ENCODE results near the gene NELL1. TPM values are rescaled to one million over a fixed set of nuclear protein-coding genes. Genes with fewer than 3 reads are reported as not detected.

The NELL1 gene
- total RNA-seq, 2 donors from 2014 or later: 0.09 to 0.11 TPM

- Histone ChIP-seq H3K4me1 (ENCODE audit: control insufficient read depth, insufficient read depth, low read length) (no peaks in the 10 kb centered on the region), H3K9ac (ENCODE audit: extremely low read depth, low read length, poor library complexity, severe bottlenecking) (no peak overlapping the region), H3K27me3 (ENCODE audit: control insufficient read depth, insufficient read depth, low read length, poor library complexity, severe bottlenecking) (peaks cover 97% of the 10 kb centered on the region), H3K36me3 (ENCODE audit: control insufficient read depth, insufficient read depth, low read length) (no peaks in the 10 kb centered on the region), H3K9me3 (ENCODE audit: control insufficient read depth, low read length) (no peaks in the 10 kb centered on the region), H3K27ac (ENCODE audit: low read depth, low read length) (no peak overlapping the region), H3K4me3 (ENCODE audit: low read length) (no peak overlapping the region)
- WGBS, 2 experiments (ENCODE audit: insufficient coverage in 1 of 2, insufficient read length in 1 of 2): 87 to 93% methylated on average over 2 to 4 of the region's 4 CpGs
- H3K4me1 Mint-ChIP-seq: peaks cover 6% of the 10 kb centered on the region
- no peak for DNase-seq
- no peaks in the 10 kb centered on the region for H3K9me3 Mint-ChIP-seq
- H3K27ac Mint-ChIP-seq: no peak overlapping the region
- H3K4me3 Mint-ChIP-seq: no peak overlapping the region
- H3K36me3 Mint-ChIP-seq (ENCODE audit: low read depth): no peaks in the 10 kb centered on the region
- no peak for TF ChIP-seq CTCF (conservative IDR thresholded peaks at IDR 0.05)
- peaks cover 95% of the 10 kb centered on the region for H3K27me3 Mint-ChIP-seq (ENCODE audit: insufficient read depth)
These were observed 12.5 kb upstream of the NELL1 start for GRCh38 chr11:20656901-20657300.

DNA sequence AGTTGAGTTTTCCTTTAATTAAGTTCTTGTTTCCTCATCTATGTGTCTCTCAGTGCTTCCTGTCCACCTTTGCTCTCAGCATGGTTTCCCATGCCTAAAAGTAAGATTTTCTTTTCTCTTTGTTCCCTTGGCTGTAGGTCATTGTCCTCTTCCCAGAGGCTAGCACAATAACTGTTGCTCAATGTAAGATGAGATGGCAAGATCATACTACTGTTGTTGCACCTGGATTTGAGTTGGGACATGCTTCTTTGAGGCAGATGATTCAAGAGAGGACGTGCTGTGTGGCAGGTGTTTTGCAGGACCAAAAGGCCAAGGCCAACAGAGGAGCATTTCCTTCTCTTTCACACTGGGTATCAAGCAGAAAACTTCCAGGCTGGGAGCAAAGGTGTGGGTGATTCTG lies 11.3 kb upstream of the NELL1 start:
- Histone ChIP-seq H3K9ac (ENCODE audit: extremely low read depth, low read length, poor library complexity, severe bottlenecking) (no peak overlapping the region), H3K27ac (ENCODE audit: low read depth, low read length) (no peak overlapping the region), H3K9me3 (ENCODE audit: control insufficient read depth, low read length) (no peaks in the 10 kb centered on the region), H3K36me3 (ENCODE audit: control insufficient read depth, insufficient read depth, low read length) (no peaks in the 10 kb centered on the region), H3K4me1 (ENCODE audit: control insufficient read depth, insufficient read depth, low read length) (no peaks in the 10 kb centered on the region), H3K27me3 (ENCODE audit: control insufficient read depth, insufficient read depth, low read length, poor library complexity, severe bottlenecking) (peaks cover 97% of the 10 kb centered on the region), H3K4me3 (ENCODE audit: low read length) (no peak overlapping the region)
- Mint-ChIP-seq H3K27ac (no peak overlapping the region), H3K4me3 (no peak overlapping the region), H3K9me3 (no peaks in the 10 kb centered on the region), H3K27me3 (ENCODE audit: insufficient read depth) (peaks cover 95% of the 10 kb centered on the region), H3K4me1 (peaks cover 6% of the 10 kb centered on the region), H3K36me3 (ENCODE audit: low read depth) (no peaks in the 10 kb centered on the region)
- no peak for TF ChIP-seq CTCF (conservative IDR thresholded peaks at IDR 0.05)
- DNase-seq: no peak
- 67 to 90% methylated on average over 1 of the region's 1 CpG for WGBS, 2 experiments (ENCODE audit: insufficient coverage in 1 of 2, insufficient read length in 1 of 2)

DNA sequence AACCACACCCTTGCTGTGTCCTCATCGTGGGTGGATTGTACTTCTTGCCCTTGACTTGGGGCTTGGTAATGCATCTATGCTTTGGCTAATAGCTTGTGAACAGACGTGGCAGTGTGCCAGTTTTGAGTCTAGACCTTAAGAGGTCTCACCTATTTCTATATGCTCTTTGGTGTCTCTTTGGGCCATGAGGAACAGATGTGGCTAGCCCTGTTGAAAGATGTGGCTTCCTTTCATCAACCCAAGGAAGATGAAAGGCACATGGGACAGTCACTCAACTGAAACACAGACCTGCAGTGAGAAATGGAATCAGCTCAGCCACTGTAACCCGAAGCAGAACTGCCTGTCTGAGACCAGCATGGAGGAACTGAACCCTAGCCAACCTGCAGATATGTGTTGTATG lies 7.9 kb upstream of the NELL1 start:
- Histone ChIP-seq H3K4me1 (ENCODE audit: control insufficient read depth, insufficient read depth, low read length) (no peaks in the 10 kb centered on the region), H3K27ac (ENCODE audit: low read depth, low read length) (no peak overlapping the region), H3K27me3 (ENCODE audit: control insufficient read depth, insufficient read depth, low read length, poor library complexity, severe bottlenecking) (peaks cover 97% of the 10 kb centered on the region), H3K4me3 (ENCODE audit: low read length) (no peak overlapping the region), H3K36me3 (ENCODE audit: control insufficient read depth, insufficient read depth, low read length) (no peaks in the 10 kb centered on the region), H3K9ac (ENCODE audit: extremely low read depth, low read length, poor library complexity, severe bottlenecking) (no peak overlapping the region), H3K9me3 (ENCODE audit: control insufficient read depth, low read length) (no peaks in the 10 kb centered on the region)
- Mint-ChIP-seq H3K4me3 (no peak overlapping the region), H3K4me1 (peaks cover 6% of the 10 kb centered on the region), H3K36me3 (ENCODE audit: low read depth) (no peaks in the 10 kb centered on the region), H3K27me3 (ENCODE audit: insufficient read depth) (peaks cover 95% of the 10 kb centered on the region), H3K27ac (no peak overlapping the region), H3K9me3 (no peaks in the 10 kb centered on the region)
- no peak for DNase-seq
- no peak for TF ChIP-seq CTCF (conservative IDR thresholded peaks at IDR 0.05)
- WGBS, 2 experiments (ENCODE audit: insufficient coverage in 1 of 2, insufficient read length in 1 of 2): 85 to 87% methylated on average over 3 of the region's 3 CpGs
